GM12865 (cell line): ENCODE data around the gene LY9.
"Not testable (repeated sequence)": the region's sequence is repeated elsewhere in the genome, so short reads cannot be mapped to it uniquely, and the experiment has no call there.

Experiments
- DNase-seq: peaks from one replicate; pipeline ENCODE4 v3.0.0; 2010; ENCODE audit warnings: low read depth
- H3K4me3 ChIP-seq: 2 replicates; pipeline ENCODE4 v1.5.1; 2011; ENCODE audit warnings: mild to moderate bottlenecking, low read depth, low read length, control low read depth
- TF ChIP-seq, protein P1 (sequence below): IDR thresholded peaks from 2 replicates; pipeline ENCODE4 v1.5.1; 2011; ENCODE audit warnings: low read length, control low read depth, low read depth, inconsistent platforms; ENCODE audit not compliant: insufficient read depth; ENCODE audit errors: missing control alignments

The LY9 gene

DNA sequence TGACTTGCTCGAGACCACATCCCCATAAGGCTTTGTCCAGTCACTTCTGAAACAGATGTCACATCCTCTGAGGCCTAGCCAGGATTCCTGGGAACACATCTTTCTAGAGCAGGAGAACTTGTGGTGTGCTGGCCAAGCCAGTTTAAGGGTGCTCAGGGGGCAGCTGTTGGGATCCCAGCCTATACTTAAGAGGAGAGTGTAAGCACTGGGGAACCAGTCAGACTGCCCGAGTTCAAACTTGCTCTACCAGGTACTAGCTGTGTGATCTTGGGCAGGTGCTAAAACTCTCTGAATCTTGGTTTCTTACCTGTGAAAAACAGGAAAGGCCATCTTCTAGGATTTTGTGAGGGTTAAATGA, 15.6 kb upstream of the LY9 start:
- TF ChIP-seq, protein P1, sequence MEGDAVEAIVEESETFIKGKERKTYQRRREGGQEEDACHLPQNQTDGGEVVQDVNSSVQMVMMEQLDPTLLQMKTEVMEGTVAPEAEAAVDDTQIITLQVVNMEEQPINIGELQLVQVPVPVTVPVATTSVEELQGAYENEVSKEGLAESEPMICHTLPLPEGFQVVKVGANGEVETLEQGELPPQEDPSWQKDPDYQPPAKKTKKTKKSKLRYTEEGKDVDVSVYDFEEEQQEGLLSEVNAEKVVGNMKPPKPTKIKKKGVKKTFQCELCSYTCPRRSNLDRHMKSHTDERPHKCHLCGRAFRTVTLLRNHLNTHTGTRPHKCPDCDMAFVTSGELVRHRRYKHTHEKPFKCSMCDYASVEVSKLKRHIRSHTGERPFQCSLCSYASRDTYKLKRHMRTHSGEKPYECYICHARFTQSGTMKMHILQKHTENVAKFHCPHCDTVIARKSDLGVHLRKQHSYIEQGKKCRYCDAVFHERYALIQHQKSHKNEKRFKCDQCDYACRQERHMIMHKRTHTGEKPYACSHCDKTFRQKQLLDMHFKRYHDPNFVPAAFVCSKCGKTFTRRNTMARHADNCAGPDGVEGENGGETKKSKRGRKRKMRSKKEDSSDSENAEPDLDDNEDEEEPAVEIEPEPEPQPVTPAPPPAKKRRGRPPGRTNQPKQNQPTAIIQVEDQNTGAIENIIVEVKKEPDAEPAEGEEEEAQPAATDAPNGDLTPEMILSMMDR = no peak
- no peak for DNase-seq
- no peak overlapping the region for H3K4me3 ChIP-seq

DNA sequence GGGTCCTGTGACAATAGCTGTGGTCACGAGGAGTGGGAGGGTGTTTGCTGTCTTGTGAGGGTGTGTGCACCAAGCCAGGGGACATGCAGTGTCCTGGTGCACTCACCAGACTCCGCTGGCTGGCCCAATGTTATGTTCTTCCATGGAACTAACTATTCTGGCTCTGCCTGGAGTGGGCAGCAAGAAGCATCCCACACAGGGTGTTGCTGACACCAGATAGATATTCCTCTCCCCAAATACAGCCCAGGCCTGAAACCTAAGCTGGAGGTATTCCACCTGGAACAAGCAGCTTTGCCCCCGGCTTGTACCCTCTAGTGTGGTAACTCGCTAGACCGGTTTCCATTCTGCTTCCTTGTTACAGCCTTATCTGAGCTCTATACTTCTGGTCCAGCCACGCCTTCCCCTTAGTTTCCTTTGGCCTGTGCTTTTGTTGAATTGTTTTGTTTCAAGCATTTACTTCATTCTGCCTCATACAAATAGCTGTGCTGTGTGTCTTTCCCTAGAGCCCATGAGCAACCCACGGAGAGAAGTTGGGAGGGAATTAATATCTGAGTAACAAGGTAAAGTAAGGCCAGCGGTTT, 14.7 kb upstream of the LY9 start:
- TF ChIP-seq, protein P1 = no peak
- no peak overlapping the region for H3K4me3 ChIP-seq
- DNase-seq = no peak

DNA sequence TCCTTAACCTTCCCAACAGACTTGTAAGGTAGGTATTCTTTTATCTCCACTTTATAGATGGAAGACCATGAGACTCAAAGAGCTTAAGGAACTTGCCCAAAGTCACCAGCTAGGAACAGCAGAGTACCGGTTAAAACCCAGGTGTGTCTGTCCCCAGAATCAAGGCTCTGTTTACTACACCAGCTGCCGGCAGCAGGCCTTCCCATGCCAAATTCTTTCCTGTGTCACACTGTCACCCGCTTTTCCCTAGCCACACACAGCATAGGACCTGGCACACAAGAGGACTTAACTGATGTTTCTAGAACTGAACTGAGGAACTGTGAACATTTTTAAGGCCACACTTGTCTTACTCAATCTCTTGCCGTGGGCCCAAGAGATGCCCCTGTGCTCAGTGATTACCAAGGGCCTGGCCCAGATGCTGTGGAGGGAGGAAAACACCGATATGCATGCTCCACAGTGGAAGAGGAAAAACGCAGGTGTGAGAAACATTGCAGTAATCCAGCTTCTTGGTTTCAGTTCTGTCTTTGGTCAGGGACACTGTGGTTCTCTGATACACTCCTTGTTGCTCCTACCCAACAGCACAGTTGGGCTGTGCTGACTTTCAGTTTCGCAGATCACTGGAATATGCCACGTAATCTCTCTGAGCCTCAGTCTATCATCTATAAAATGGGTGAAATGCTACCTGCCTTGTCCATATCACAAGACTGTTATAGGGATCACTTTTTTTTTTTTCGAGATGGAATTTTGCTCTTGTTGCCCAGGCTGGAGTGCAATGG, 13.9 kb upstream of the LY9 start:
- H3K4me3 ChIP-seq = no peak overlapping the region
- DNase-seq = peak; percentile 88
- TF ChIP-seq, protein P1 = no peak

DNA sequence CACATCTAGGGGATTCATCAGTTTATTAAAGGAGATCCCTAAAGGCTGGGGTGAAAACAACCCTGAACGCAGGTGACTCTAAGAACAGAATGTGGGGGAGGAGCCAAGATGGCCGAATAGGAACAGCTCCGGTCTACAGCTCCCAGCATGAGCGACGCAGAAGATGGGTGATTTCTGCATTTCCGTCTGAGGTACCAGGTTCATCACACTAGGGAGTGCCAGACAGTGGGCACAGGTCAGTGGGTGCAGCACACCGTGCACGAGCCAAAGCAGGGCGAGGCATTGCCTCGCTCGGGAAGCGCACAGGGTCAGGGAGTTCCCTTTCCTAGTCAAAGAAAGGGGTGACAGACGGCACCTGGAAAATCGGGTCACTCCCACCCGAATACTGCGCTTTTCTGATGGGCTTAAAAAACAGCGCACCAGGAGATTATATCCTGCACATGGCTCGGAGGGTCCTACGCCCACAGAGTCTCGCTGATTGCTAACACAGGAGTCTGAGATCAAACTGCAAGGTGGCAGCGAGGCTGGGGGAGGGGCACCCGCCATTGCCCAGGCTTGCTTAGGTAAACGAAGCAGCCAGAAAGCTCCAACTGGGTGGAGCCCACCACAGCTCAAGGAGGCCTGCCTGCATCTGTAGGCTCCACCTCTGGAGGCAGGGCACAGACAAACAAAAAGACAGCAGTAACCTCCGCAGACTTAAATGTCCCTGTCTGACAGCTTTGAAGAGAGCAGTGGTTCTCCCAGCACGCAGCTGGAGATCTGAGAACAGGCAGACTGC, 12.8 kb upstream of the LY9 start:
- not testable (repeated sequence) for H3K4me3 ChIP-seq, DNase-seq

DNA sequence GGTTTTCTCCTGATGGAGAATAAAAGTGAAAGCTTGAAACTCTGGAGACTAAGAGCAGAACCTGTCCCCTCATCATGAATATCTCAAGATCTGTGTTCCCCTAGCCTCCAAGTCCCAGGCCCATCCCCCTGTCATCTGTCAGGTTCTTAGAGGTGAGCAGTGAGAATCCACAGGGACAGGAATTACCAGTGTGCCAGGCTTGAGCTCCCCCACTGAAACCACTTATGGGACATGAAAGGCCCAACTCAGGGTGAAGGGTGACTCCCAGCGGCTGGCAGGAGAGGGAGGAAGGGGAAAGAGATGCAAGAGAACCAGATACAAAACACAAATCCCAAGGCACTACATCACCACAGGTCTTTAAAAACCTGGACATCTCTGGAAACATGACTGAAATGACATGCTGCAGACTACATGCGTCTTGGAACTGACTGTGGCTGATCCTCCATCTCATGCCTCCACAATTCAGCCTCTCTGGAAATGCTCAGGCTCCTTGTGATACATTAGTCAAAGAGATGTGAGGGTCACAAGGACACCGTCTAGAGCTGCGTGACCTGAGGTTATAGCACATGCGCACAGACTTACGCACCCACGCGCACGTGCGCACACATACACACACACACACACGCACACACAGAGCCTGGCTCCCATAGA, 6.8 kb upstream of the LY9 start:
- DNase-seq = no peak

DNA sequence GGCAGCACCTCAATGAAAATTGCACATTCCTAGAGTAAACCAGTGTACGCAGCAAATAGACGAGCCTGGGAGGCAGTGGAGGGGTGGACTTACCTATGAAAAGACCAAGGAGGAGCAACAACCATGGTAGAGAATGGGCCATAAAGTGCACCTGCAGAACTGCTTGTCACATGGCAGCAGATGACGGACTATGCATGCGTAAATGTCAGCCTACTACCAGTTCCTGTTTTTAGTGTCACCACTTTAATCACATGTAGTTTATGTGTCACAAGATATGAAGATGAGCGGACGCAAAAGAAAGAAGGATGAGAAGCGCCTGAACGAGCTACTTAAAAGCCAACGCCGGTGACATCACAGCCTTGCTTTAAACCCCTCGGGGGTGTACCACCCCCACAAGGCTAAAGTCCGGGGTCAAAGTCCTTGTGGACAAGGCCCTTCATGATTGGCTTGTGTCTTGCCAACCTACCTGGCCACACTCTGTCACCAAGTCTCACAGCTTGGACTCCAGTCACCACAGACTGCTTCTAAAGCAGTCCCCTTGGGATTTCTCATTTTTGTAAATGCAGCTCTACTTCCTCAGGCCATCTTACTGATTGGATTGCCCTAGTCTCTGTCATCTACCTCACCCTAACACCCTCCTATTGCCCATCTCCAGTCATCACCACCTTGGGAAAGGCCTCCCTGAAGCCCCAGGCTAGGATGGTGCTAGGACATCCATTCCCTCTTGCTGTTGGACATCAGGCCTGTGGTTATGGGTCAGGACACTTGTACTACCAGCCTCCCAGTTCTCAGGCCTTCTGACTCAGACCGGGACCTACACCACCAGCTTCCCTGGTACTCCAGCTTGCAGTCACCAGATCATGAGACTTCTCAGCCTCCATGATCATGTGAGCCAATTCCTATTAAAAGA, 6.0 kb upstream of the LY9 start:
- TF ChIP-seq, protein P1 = no peak
- peak overlapping the region; percentile 13; the same call in 1 of the 2 replicates for H3K4me3 ChIP-seq
- DNase-seq = peak; percentile 86

More for the DNA sequence above, 6.8 kb upstream of the LY9 start:
- TF ChIP-seq, protein P1 = no peak
- H3K4me3 ChIP-seq = peak overlapping the region; percentile 12; the same call in 1 of the 2 replicates
